ENCODE data around the gene CDH13.

DNA sequence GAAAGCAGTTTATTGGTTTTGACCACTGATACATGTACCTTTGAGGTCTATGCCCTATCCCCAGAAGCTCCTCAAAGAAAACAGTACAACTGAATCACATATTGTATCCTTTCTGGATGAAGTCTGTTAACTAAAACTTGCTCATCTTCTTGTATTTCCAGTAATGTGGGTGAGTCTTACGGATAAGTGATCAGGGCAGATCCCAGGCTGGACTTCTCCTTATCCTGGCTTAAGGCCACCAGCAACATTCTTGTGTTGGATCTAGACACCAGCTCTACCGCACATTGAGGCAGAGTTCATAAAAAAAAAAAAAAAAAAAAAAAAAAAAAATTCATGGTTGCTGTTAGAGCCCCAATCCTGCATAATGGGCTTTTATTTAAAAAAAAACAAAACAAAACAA, 644.4 kb downstream of the CDH13 start:
- TF ChIP-seq, protein P1, sequence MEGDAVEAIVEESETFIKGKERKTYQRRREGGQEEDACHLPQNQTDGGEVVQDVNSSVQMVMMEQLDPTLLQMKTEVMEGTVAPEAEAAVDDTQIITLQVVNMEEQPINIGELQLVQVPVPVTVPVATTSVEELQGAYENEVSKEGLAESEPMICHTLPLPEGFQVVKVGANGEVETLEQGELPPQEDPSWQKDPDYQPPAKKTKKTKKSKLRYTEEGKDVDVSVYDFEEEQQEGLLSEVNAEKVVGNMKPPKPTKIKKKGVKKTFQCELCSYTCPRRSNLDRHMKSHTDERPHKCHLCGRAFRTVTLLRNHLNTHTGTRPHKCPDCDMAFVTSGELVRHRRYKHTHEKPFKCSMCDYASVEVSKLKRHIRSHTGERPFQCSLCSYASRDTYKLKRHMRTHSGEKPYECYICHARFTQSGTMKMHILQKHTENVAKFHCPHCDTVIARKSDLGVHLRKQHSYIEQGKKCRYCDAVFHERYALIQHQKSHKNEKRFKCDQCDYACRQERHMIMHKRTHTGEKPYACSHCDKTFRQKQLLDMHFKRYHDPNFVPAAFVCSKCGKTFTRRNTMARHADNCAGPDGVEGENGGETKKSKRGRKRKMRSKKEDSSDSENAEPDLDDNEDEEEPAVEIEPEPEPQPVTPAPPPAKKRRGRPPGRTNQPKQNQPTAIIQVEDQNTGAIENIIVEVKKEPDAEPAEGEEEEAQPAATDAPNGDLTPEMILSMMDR (conservative IDR thresholded peaks at IDR 0.05; ENCODE audit: low read depth, low read length) = no peak
- TF ChIP-seq EZH2 (IDR thresholded peaks at IDR 0.05; ENCODE audit: borderline replicate concordance, low read depth, low read length, poor library complexity, severe bottlenecking) = no peak

Measured in A673 (cell line).